Mesothelial cell of epicardium (in vitro differentiated cells): Measurements from ENCODE around the gene SP100. TPM values are rescaled to one million over a fixed set of nuclear protein-coding genes. Genes with fewer than 3 reads are reported as not detected.

ENCODE experiments used
- DNase-seq, 2 experiments: peaks; one replicate each; pipeline ENCODE4 v3.0.0; 2021; ENCODE audit warnings: low spot score in 2 of 2; ENCODE audit not compliant: unreplicated experiment in 2 of 2
- H3K27ac Mint-ChIP-seq: 2 replicates; pipeline ENCODE4 v1.8.0; 2021; ENCODE audit warnings: mixed read lengths
- H3K27me3 Mint-ChIP-seq: 2 replicates; pipeline ENCODE4 v1.8.0; 2021; ENCODE audit warnings: low read depth, mixed read lengths
- H3K36me3 Mint-ChIP-seq: 2 replicates; pipeline ENCODE4 v1.8.0; 2021; ENCODE audit warnings: mixed read lengths
- H3K4me1 Mint-ChIP-seq: 2 replicates; pipeline ENCODE4 v1.8.0; 2021; ENCODE audit warnings: mixed read lengths
- H3K4me3 Mint-ChIP-seq: 2 replicates; pipeline ENCODE4 v1.8.0; 2021; ENCODE audit warnings: mild to moderate bottlenecking, moderate library complexity, mixed read lengths
- H3K9me3 Mint-ChIP-seq: 2 replicates; pipeline ENCODE4 v1.8.0; 2021; ENCODE audit warnings: mixed read lengths
- total RNA-seq: library from RNA; stranded (reverse); gene quantifications from 3 replicates; pipeline ENCODE4 v1.2.1, GENCODE V29; 2021
- TF ChIP-seq, protein P1 (sequence below): fragments of 200-600 bp; sonication (generic); IDR thresholded peaks from one replicate; pipeline ENCODE4 v1.5.0; 2021; ENCODE audit warnings: antibody characterized with exemption; ENCODE audit not compliant: unreplicated experiment

The SP100 gene
- total RNA-seq, 1 donor from 2014 or later, result 52.0 TPM

DNA sequence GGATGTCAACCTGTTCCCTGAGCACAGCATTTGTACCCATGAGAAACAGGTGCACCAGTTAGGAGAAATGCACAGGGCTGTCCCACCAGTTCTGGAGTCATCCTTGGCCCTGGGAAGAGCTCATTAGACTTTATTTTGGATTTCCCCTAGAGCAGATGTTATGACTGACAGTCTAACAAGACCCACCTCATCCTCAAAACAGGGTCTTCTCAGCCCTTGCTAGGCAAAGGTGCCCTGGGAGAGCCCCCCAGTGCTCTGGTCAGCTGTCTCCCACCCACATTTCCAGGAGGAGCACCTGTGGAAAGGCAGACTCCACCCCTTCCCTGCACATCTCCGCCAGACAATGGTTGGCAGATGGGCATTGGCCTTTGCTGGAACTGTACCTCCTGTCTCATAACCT lies 5.7 kb upstream of the SP100 start:
- Mint-ChIP-seq H3K27me3 (peaks cover 66% of the 10 kb centered on the region), H3K4me3 (no peak overlapping the region), H3K4me1 (peaks cover 8% of the 10 kb centered on the region), H3K9me3 (no peaks in the 10 kb centered on the region), H3K36me3 (no peaks in the 10 kb centered on the region), H3K27ac (no peak overlapping the region)
- no peak for DNase-seq
- TF ChIP-seq, protein P1, sequence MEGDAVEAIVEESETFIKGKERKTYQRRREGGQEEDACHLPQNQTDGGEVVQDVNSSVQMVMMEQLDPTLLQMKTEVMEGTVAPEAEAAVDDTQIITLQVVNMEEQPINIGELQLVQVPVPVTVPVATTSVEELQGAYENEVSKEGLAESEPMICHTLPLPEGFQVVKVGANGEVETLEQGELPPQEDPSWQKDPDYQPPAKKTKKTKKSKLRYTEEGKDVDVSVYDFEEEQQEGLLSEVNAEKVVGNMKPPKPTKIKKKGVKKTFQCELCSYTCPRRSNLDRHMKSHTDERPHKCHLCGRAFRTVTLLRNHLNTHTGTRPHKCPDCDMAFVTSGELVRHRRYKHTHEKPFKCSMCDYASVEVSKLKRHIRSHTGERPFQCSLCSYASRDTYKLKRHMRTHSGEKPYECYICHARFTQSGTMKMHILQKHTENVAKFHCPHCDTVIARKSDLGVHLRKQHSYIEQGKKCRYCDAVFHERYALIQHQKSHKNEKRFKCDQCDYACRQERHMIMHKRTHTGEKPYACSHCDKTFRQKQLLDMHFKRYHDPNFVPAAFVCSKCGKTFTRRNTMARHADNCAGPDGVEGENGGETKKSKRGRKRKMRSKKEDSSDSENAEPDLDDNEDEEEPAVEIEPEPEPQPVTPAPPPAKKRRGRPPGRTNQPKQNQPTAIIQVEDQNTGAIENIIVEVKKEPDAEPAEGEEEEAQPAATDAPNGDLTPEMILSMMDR, result no peak

DNA sequence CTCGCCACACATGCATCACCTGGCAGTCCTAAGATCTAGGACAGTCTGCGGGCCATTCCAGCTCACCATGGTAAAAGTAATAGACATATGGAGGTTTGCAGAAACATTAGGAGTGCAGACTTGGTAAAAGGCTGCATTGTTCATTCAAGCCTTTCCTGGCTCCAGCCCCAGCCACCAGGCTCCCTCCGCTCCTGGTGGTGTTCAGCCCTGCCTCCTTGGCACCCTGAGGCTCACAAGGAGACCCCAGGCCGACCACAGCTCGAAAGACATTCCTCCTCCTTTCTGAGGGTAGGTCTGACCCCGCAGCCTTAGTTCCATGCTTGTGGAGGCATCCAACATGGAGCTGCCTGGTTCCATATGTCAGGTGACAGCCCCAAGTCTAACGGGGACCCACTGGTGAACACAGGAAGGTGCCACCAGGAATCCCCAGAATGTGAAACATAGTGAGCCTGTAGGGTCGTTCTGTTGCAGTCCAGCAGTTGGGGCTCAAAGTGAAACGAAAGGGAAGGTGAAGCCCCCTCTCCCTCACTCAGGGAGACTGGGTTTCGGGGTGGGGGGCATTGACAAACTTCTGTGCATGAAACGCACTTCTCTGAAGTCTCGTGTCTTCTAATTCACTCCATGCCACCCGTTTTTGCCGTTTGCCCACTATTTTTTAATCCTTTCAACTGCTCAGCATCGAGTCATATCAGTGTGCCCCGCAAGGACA lies 5.0 kb upstream of the SP100 start:
- H3K4me3 Mint-ChIP-seq, result peak overlapping the region; percentile 90
- peaks cover 12% of the 10 kb centered on the region for H3K4me1 Mint-ChIP-seq
- TF ChIP-seq, protein P1, result no peak
- no peaks in the 10 kb centered on the region for H3K9me3 Mint-ChIP-seq
- peak overlapping the region; percentile 83 for H3K27ac Mint-ChIP-seq
- H3K27me3 Mint-ChIP-seq, result peaks cover 62% of the 10 kb centered on the region
- DNase-seq, result no peak
- H3K36me3 Mint-ChIP-seq, result no peaks in the 10 kb centered on the region

DNA sequence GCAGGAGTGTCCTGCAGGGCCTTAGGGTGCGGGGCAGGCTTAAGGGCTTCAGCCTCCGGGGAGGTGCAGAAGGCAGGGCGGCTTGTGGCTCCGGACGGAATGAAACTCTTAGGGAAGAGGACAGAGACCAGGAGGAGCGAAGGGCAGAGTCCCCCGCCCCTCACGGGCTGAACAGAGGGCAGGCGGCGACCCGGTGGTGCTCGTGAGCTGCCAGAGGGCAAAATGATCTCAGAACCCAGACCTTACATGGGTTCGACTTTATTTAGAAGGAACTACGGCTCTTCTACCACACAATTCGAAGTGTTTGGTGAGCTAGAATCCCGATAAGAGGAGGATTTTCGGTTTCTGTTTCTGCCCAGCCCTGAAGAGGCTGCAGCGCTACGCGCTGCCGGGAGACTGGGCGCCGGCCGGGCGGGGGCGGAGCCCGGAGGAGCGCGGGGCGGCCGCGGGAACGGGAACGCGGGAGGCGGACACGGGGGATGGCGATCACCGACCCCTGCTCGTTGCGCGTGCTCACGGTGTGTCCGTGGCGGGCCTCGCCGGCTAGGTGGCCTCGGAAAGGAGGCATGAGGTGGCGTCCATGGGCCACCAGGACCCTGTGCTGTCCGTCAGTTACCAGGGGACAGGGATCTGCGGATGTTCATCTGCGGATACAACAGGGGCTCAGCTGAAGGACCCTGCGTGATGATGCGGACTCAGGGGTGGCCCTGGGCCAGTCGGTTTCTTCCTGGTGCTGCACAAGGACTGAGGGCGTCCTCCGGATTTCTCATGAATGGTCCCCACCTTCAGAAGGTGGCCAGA lies 4.2 kb upstream of the SP100 start:
- H3K27ac Mint-ChIP-seq, result peak overlapping the region; percentile 83
- no peaks in the 10 kb centered on the region for H3K9me3 Mint-ChIP-seq
- peak overlapping the region; percentile 90 for H3K4me3 Mint-ChIP-seq
- TF ChIP-seq, protein P1, result no peak
- peaks cover 62% of the 10 kb centered on the region for H3K27me3 Mint-ChIP-seq
- no peaks in the 10 kb centered on the region for H3K36me3 Mint-ChIP-seq
- peaks cover 20% of the 10 kb centered on the region for H3K4me1 Mint-ChIP-seq
- peak in 1 of 2 experiments; percentile 73 for DNase-seq

DNA sequence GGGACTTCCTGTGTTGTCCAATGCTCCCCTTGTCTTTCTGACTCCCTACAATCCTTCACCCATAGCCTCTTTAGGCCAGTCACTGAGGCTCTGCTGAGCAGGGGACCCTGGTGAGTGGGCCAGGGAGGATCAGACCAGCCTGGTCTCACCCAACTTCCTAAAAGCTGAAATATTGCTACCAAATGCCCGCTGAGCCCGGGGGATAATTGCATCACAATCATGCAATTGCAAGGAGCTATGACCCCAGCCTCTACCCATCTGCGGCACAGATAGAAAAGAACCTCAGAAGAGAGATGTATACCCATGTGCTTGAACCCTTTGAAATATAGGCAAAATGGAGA lies 3.7 kb upstream of the SP100 start:
- TF ChIP-seq, protein P1, result no peak
- H3K9me3 Mint-ChIP-seq, result no peaks in the 10 kb centered on the region
- peaks cover 20% of the 10 kb centered on the region for H3K4me1 Mint-ChIP-seq
- H3K27ac Mint-ChIP-seq, result peak overlapping the region; percentile 79
- no peak for DNase-seq
- peaks cover 57% of the 10 kb centered on the region for H3K27me3 Mint-ChIP-seq
- no peaks in the 10 kb centered on the region for H3K36me3 Mint-ChIP-seq
- H3K4me3 Mint-ChIP-seq, result peak overlapping the region; percentile 90

DNA sequence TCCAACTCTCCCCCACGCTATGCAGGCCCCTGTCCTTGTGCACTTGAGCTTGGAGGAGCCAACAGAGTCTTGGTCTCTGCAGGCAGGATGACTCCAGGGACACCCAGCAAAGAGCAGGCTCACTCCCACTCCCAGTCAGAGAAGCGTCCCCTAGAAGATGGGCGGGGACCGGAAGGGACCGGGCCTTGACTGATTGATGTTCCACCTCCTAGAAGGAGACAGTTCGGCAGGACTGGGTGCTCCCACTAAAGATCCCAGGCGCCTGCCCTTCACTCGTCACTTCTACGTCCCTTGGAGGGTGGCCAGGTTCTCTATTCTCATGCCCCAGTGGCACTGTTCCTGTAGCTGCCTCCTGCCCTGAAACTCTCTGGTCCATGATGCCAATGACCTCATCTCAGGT lies 3.2 kb upstream of the SP100 start:
- H3K27ac Mint-ChIP-seq, result no peak overlapping the region

More for the DNA sequence above, 3.2 kb upstream of the SP100 start:
- peaks cover 25% of the 10 kb centered on the region for H3K4me1 Mint-ChIP-seq
- no peaks in the 10 kb centered on the region for H3K36me3 Mint-ChIP-seq
- H3K9me3 Mint-ChIP-seq, result no peaks in the 10 kb centered on the region
- DNase-seq, result no peak
- TF ChIP-seq, protein P1, result no peak
- peaks cover 54% of the 10 kb centered on the region for H3K27me3 Mint-ChIP-seq
- peak overlapping the region; percentile 90 for H3K4me3 Mint-ChIP-seq
